ENCODE measurements around the gene ZNF516.
A peak's percentile ranks its signal among the peaks of the same experiment; 100 is the strongest.

Gene ZNF516

GRCh38 chr18:76410033-76410432 lies 85.0 kb downstream of the ZNF516 start:
- no peak overlapping the region for H3K27ac ChIP-seq
- TF ChIP-seq CTCF (IDR thresholded peaks at IDR 0.05), result no peak
- no peak overlapping the region for H3K4me3 ChIP-seq
- peak; percentile 49 for DNase-seq (ENCODE audit: low spot score)

GRCh38 chr18:76408480-76409067 lies 86.5 kb downstream of the ZNF516 start:
- Histone ChIP-seq H3K27ac (no peak overlapping the region), H3K4me3 (no peak overlapping the region)
- no peak for TF ChIP-seq CTCF (IDR thresholded peaks at IDR 0.05)
- no peak for DNase-seq (ENCODE audit: low spot score)

- Histone ChIP-seq H3K4me3 (no peak overlapping the region), H3K27ac (no peak overlapping the region)
- TF ChIP-seq CTCF (IDR thresholded peaks at IDR 0.05), result no peak
- DNase-seq (ENCODE audit: low spot score), result no peak
Measured at GRCh38 chr18:76407681-76408080, 87.4 kb downstream of the ZNF516 start.

- no peak for DNase-seq (ENCODE audit: low spot score)
- no peak for TF ChIP-seq CTCF (IDR thresholded peaks at IDR 0.05)
- no peak overlapping the region for H3K27ac ChIP-seq
- no peak overlapping the region for H3K4me3 ChIP-seq
Measured at GRCh38 chr18:76406791-76407190, 88.3 kb downstream of the ZNF516 start.

- Histone ChIP-seq H3K27ac (no peak overlapping the region), H3K4me3 (no peak overlapping the region)
- DNase-seq (ENCODE audit: low spot score), result peak; percentile 72
- TF ChIP-seq CTCF (IDR thresholded peaks at IDR 0.05), result no peak
Measured at GRCh38 chr18:76405681-76406356, 89.2 kb downstream of the ZNF516 start.

GRCh38 chr18:76405280-76405679 lies 89.8 kb downstream of the ZNF516 start:
- TF ChIP-seq CTCF (IDR thresholded peaks at IDR 0.05), result no peak
- no peak overlapping the region for H3K4me3 ChIP-seq
- H3K27ac ChIP-seq, result no peak overlapping the region
- DNase-seq (ENCODE audit: low spot score), result peak; percentile 24

GRCh38 chr18:76404345-76404831 lies 90.7 kb downstream of the ZNF516 start:
- TF ChIP-seq CTCF (IDR thresholded peaks at IDR 0.05), result no peak
- H3K27ac ChIP-seq, result no peak overlapping the region
- DNase-seq (ENCODE audit: low spot score), result no peak
- no peak overlapping the region for H3K4me3 ChIP-seq
